NOMO-1 (cell line): Measurements from ENCODE around the gene MGAT3.

Experiments used
- DNase-seq, 2 experiments: peaks; one replicate each; lab custom pipeline; 2025; ENCODE audit not compliant: unreplicated experiment in 2 of 2; lab: John Stamatoyannopoulos, UW

The MGAT3 gene

DNA sequence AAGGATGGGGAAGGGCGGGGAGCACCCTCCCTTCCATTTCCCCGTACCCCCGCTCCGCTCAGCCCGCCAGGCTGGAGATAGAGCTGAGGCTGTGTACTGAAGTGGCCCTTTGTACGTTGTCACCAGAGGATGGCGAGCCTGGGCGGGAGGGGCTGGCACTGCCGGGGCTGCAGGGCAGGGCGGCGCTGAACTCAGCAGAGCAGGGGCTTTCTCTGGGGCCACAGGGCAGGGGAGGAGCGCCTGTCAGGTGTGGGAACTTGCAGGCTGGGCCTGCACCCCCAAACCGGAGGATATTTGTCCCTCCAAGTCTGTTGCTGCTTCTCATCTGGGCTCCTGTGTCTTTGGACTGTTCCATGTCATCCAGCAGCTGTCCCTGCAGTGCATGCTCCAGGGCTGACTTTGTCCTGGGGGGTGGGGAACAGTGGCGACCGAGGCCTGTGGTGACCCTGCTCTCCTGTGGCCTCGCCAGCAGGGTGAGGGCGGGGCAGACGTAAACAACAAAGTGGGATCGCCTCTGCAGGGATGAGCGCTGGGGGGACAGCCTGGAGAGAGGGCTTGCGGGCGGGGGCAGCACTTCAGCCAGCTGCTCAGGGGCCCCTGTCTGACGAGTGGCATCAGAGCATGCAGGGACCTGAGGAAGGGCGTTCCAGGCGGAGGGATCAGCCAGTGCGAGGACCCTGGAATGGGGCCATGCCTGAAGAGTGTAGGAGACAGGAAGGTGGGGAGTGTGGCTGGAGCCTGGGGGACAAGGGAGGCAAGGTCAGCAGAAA, 13.1 kb downstream of the MGAT3 start:
- no peak for DNase-seq

DNA sequence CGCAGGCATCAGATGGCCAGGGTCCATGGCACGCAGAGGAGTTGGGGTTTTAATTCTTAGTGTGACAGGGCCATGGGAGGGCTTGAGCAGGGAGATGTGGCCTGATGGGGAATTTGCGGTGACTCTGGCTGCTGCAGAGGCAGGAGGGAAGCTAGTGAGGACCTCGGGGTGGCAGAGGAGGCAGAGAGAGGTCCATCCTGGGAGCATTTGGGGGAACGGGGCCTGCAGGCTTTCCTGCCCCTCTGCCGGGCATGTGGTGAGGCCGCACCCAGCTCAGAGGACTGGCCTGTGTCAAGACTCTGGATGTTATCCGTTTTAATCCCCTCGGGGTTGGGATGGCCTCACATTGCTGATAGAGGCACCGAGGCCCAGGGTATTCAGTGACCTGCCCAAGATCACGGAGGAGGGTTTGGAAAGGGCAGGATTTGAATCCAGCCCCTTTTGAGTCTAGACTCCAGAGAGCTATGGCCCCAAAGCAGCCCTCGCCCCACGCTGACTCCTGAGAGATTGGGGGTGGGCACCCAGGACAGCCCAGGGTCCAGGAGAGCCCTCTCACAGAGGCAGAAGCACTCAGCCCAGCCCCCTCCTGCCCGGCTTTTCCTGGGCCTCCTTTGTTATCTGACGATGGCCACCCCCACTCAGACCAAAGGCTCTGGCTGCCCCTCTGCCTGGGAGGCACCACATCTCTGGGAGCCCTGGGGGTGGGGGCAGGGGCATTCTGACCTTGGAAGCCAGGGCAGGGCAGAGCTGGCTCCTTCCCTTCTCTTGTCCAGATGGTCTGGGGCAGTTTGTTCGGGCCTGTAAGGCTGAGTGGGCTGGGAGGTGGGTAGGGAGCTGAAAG, 13.9 kb downstream of the MGAT3 start:
- DNase-seq, result no peak

DNA sequence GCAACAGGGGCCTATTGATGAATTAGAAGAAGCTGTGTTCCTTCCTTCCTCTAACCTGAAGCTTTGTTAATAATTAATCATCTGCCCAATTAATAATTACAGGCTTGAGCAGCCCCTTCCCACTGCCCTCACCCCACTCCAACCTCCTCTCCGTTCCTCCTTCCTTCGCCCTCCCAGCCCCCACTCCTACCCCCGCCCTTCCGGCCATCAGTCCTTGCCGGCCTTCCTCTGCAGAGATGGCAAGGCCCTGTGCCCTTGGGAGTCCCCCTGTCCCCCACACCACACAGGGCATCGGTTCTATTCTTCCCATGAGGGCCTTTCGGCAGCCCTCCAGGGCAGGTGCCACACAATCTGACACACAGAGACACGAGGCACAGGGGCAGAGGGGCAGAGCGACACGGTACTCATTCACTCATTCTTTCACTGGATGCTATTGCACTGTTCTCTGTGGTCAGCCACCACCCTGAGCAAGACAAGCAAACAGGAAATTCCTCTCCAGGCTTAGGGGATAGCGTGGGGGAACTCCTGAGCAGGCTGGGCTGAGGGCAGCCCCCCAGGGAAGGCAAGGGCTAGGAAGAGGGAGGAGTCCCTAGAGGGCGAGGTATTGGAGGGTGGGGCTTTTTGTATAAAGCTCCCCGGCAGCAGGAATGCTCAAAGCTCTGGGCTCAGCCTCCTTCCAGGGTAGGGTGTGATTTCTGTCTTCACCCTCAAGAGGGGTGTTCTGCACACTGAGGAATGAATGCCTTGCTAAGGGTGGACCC, 14.7 kb downstream of the MGAT3 start:
- no peak for DNase-seq

DNA sequence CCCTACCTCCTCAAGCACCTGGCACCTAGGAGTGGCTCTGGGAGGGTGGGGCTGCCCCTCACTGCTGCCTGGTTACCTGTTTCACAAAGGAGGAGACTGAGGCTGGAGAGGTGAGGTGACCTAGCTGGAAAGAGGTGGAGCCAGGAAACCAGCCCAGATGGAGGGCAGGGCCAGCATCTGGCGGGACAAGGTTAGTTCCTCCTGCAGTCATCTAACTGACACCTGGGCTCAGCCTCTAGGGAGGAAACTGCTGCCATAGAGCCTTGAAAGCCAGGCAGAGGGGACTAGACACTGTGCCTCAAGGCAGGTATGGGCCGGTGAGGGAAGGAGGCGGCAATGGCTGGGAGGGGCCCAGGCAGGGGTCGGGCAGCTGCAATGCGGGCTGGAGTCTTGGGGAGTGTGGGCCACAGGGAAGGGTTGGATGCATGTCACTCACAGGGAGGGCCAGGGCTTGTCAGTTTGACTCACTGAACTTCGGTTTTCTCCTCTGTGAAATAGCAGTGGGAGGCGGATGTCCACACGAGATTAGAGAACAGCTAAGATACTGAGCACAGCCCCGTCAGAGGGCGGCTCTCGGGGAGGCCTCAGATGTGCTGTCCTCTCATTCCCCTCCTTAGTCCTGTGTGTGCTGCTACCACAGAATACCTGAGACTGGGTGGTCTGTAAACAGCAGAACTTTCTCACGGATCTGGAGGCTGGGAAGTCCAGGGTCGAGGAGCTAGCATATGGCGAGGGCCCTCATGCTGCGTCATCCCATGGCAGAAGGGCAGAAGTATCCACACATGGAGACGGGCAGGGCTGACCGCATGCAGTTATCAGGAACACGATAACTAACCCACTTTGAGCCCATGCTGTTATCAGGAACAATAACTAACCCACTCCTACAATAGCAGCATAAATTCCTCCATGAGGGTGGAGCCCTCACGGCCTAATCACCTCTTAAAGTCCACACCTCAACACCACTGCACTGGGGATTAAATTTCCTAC, 16.1 kb downstream of the MGAT3 start:
- DNase-seq, result no peak

DNA sequence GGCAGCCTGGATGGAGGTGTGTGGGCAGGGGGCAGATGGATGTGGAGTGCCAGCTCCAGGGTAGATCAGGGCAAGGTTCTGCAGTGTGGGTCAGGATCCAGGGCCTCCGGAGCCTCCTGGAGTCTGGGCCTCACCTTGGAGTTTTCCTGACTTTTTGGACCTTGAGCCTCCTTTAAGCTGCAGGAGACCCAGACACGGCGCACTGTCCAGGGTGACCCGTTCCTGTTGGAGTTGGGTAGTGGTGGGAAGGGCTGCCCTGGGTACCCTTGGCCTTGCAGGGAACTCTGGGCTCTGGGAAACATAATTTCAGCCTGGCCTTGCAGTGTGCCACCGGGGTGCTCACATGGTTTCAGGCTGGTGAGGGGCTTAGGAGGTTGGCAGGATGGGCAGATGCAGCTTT, 17.0 kb downstream of the MGAT3 start:
- DNase-seq, result no peak

DNA sequence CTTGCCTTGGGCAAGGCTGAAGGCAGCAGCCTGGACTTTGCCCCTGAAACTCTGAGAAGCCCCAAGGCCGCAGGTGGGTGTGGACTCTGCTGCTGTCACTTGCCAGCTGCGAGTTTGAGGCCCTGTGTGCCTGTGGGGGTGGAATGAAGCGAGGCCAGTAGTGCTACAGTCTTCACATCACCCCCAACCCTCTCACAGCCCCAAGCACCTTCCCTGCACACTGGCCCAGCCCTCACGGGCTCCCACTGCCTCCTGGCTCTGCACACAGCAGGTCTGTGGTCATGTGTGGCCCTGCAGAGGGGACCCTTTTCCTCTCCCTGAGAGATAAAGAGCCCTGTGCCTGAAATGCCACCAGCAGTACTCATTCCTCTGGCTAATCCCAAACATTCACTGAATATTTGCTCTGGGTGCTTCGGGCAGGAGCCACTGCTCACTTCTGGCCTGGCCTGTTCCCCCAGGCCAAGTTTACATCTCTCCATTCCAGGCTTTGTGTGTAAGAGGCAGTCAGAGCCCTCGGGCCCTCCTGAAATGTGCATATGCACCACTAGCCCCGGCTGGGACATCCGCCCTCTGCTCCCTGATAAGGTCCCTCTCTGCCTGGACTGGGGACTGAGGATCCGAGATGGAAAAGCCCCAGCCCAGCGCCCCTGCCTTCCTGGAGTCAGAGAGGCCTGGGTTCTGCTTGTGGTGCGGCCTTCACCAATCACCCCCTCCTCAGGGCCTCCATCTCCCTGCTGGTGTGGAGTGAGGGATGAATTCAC, 17.7 kb downstream of the MGAT3 start:
- DNase-seq, result no peak

DNA sequence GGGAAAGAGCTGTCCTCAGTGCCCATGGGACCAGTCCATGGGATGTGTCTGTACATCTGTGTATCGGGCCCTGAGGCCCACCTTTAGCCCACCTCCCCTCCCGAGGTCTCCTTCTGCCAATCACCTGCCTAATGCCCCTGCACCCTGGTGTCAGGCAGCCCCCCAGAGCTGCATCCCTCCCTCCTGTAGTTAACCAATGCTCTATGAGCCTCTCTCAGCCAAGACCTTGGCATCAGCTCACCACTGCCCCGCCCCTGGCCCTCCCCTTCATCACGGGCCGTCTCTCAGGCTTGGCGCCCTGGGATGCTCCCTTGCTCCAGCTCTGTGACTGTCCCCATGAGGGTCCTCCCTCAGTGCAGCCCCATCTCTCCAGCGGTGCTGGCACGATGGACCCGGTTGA, 18.5 kb downstream of the MGAT3 start:
- DNase-seq, result no peak

DNA sequence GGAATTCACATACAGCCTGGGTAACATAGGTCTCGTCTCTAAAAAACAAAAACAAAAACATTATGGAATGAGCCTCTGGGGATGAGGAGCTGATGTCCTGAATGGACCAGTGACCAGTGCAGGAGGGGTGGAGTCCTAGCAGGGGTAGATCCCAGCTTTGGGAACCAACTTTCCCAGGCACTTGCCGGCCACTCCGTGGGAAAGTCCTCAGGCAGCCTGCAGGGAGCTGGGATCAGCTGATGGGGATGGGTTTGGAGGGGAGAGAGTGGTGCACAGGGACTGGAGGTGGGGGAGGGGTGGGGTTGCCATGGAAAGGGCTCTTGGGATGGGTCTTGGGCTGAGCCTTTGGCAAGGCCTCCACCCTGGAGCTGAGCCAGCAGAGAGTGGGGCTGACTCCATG, 19.1 kb downstream of the MGAT3 start:
- no peak for DNase-seq

DNA sequence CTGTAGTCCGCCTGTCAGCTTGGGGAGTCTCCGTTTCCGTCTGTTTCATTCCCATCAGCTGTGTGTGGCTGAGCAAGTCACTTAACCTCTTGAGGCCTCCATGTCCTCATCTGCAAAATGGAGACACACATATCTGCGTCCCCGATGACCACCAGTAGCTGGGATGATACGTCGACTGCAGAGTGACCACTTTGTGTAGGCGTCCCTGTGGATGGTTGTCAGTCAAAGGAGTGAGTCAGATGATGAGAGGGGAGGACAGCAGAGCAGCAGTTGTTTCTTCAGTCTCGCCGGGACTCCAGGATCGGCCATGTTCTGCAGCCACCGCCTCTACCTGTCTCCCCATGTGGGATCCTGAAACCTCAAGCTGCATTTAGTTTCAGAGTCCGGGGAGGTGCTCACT, 19.9 kb downstream of the MGAT3 start:
- no peak for DNase-seq

DNA sequence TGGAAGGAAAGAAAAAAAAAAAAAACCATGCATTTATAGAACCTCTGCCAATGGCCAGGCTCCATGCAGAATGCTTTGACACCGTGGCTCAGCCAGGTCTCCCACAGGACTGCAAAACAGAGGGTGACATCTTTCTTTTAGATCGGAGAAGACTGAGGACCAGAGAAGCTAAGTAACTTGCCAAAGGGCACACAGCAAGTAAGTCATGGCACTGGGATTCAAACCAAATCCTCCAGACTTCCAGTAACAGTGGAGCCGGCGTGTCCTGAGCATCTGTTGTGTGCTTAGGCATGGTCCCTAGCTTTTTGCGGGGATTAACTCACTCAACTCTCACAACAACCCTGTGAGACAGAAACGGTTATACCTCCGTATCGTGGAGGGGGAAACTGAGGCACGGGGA, 20.7 kb downstream of the MGAT3 start:
- DNase-seq, result no peak

DNA sequence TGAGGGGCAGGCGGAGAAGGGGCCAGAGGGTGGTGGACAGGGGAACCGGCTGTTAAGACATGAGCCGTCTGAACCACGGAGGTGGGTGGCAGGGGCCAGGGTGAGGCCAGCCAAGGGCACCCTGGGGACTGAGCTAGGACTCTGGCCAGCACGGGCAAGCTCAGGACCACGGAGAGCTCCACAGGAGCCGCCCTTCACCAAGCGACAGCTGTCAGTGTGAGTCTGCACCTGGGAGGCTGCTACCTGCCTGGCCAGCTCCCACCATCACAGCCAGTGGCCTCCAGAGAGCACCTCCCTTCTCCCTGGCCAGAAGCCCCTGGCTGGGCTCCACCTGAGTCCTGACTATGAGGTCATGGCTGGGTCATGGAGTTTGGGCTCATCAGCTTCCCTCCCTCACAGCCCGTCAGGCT, 21.6 kb downstream of the MGAT3 start:
- DNase-seq, result peak; percentile 5 to 11

DNA sequence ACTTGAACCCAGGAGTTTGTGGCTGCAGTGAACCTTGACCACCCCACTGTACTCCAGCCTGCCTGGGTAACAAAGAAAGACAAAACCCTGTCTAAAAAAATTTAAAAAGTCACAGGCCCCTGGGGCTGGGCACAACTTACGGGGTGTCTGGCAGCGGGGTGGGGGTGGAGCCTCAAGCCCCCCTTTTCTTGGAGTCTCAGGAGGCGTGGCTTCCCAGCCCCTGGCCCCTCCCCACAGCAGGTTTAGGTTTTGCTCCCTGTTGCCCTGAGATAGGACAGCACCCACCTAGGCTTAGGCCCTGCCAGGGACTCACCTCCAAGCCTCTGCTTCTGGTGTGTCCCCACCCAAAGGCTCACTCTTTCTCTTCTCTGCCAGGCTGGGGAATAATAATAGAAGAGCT, 22.4 kb downstream of the MGAT3 start:
- no peak for DNase-seq

DNA sequence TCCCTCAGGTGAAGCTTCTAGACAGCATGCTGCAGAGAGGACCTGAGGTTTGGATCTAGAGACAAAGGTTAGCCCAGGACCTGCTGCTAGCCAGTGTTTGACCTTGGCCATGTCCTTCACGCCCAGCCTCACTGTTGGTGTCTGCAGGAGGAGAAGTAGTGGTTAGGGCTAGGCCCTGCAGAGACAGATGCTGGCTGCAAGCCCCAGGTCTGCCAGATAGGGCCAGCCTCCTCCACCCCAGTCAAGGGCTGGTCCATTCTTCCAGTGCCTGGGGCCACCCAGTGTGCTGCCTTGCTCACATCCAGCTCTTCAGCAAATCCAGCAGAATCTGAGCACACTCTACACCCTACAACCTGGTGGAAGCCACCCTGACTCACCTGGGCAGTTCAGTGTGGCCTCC, 23.7 kb downstream of the MGAT3 start:
- DNase-seq, result no peak

DNA sequence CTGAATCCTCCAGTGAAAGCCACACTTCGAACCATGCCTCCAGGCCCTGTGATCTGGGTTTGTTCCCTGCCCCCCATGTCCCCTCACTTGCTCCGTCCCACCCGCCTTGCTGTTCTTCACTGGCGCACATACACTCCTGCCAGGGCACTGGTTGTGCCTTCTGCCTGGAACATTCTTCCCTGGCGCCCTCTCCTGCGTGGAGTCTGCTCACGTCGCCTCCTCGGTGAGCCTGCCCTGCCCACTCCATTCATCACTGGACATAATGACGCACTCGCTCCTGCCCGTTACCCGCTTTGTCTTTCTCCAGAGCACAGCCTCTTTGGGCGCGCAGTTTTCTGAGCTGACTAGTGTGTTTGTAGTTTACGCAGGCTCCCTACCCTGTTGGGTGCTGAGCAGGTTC, 24.2 kb downstream of the MGAT3 start:
- DNase-seq, result no peak

DNA sequence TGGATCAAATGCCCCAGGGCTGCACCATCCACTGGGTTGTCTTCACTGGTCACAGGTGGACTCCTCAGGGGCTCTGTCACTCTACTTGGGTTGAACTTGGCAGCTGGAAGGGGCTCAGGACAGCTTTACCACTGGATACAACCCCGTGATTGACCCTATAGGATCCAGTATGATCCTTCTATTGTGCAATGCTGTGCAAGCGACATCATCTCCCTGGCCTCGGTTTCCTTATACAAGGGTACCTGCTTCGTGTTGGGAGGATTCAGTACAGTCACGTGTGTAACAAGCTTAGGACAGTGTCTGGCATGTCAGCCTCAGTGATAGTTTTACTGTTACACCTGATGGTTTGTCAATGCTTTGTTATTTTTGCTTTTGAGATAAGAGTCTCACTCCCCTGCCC, 24.8 kb downstream of the MGAT3 start:
- DNase-seq, result no peak

DNA sequence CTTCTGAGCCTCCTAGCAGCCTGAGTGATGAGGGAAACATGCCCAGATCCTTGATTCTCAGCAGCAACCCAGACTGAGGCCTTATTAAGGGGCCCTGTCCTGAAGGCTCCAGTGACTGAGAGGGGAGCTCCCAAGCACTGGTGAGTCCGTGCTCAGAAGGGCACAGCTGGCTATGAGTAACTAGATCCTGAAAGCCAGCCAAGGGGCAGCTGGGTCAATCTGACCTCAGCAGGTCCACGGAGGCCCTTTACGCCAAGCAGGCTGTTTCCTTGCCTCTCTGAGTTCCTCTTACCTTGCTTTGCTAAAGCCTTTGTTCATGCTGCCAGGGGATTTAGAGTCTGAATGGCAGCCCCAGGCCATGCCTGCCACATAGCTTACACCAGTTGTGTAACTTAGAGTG, 26.0 kb downstream of the MGAT3 start:
- no peak for DNase-seq

DNA sequence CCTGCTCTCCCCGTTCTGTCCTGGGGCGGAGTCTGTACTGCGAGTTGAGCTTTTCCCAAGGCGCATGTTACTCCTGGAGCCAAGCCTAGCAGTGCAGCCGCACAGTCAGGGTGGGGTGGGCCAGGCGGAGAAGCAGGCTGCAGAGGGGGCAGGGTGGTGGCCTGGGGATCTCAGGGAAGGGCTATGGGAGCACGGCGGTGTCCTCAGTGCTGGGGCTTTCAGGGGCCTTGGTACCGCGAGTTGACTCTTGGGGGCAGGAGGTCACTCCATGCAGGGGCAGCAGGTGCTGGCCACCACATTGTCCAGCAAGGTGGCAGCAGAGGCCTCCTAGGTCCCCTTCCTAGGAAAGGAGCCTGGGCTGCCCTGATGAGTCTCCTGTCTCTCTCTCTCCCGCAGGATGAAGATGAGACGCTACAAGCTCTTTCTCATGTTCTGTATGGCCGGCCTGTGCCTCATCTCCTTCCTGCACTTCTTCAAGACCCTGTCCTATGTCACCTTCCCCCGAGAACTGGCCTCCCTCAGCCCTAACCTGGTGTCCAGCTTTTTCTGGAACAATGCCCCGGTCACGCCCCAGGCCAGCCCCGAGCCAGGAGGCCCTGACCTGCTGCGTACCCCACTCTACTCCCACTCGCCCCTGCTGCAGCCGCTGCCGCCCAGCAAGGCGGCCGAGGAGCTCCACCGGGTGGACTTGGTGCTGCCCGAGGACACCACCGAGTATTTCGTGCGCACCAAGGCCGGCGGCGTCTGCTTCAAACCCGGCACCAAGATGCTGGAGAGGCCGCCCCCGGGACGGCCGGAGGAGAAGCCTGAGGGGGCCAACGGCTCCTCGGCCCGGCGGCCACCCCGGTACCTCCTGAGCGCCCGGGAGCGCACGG, 30.4 kb downstream of the MGAT3 start:
- no peak for DNase-seq

DNA sequence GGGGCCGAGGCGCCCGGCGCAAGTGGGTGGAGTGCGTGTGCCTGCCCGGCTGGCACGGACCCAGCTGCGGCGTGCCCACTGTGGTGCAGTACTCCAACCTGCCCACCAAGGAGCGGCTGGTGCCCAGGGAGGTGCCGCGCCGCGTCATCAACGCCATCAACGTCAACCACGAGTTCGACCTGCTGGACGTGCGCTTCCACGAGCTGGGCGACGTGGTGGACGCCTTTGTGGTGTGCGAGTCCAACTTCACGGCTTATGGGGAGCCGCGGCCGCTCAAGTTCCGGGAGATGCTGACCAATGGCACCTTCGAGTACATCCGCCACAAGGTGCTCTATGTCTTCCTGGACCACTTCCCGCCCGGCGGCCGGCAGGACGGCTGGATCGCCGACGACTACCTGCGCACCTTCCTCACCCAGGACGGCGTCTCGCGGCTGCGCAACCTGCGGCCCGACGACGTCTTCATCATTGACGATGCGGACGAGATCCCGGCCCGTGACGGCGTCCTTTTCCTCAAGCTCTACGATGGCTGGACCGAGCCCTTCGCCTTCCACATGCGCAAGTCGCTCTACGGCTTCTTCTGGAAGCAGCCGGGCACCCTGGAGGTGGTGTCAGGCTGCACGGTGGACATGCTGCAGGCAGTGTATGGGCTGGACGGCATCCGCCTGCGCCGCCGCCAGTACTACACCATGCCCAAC, 31.2 kb downstream of the MGAT3 start:
- DNase-seq, result no peak
